ENCODE results near the gene TCF12.
"Not testable (repeated sequence)": the region's sequence is repeated elsewhere in the genome, so short reads cannot be mapped to it uniquely, and the experiment has no call there.

TCF12 gene

GRCh38 chr15:56946150-56946549 is 27.7 kb downstream of the TCF12 start:
- no peak for DNase-seq (ENCODE audit: low read depth, low spot score)

GRCh38 chr15:56948000-56948763 is 29.7 kb downstream of the TCF12 start:
- no peak for DNase-seq (ENCODE audit: low read depth, low spot score)

GRCh38 chr15:56948764-56949101 is 30.3 kb downstream of the TCF12 start:
- DNase-seq (ENCODE audit: low read depth, low spot score): no peak

GRCh38 chr15:56950979-56951378 is 32.5 kb downstream of the TCF12 start:
- no peak for DNase-seq (ENCODE audit: low read depth, low spot score)

GRCh38 chr15:56953790-56954189 is 35.3 kb downstream of the TCF12 start:
- no peak for DNase-seq (ENCODE audit: low read depth, low spot score)

GRCh38 chr15:56955011-56955410 is 36.6 kb downstream of the TCF12 start:
- DNase-seq (ENCODE audit: low read depth, low spot score): not testable (repeated sequence)

- DNase-seq (ENCODE audit: low read depth, low spot score): no peak
These were observed 38.1 kb downstream of the TCF12 start for GRCh38 chr15:56956538-56956937.

- no peak for DNase-seq (ENCODE audit: low read depth, low spot score)
These were observed 39.5 kb downstream of the TCF12 start for GRCh38 chr15:56957812-56958406.

GRCh38 chr15:56959318-56959648 is 40.8 kb downstream of the TCF12 start:
- no peak for DNase-seq (ENCODE audit: low read depth, low spot score)

- DNase-seq (ENCODE audit: low read depth, low spot score): no peak
These were observed 41.7 kb downstream of the TCF12 start for GRCh38 chr15:56960116-56960515.

GRCh38 chr15:56963126-56963525 is 44.7 kb downstream of the TCF12 start:
- DNase-seq (ENCODE audit: low read depth, low spot score): no peak

- no peak for DNase-seq (ENCODE audit: low read depth, low spot score)
These were observed 45.3 kb downstream of the TCF12 start for GRCh38 chr15:56963710-56964109.

- no peak for DNase-seq (ENCODE audit: low read depth, low spot score)
These were observed 45.7 kb downstream of the TCF12 start for GRCh38 chr15:56964182-56964581.

- DNase-seq (ENCODE audit: low read depth, low spot score): no peak
These were observed 47.0 kb downstream of the TCF12 start for GRCh38 chr15:56965231-56966013.

- no peak for DNase-seq (ENCODE audit: low read depth, low spot score)
These were observed 48.9 kb downstream of the TCF12 start for GRCh38 chr15:56967336-56967735.

- DNase-seq (ENCODE audit: low read depth, low spot score): no peak
These were observed 49.8 kb downstream of the TCF12 start for GRCh38 chr15:56968256-56968655.

GRCh38 chr15:56968821-56969220 is 50.4 kb downstream of the TCF12 start:
- no peak for DNase-seq (ENCODE audit: low read depth, low spot score)

- no peak for DNase-seq (ENCODE audit: low read depth, low spot score)
These were observed 50.9 kb downstream of the TCF12 start for GRCh38 chr15:56969265-56969895.

- no peak for DNase-seq (ENCODE audit: low read depth, low spot score)
These were observed 53.1 kb downstream of the TCF12 start for GRCh38 chr15:56971571-56971970.

GRCh38 chr15:56972016-56972415 is 53.6 kb downstream of the TCF12 start:
- no peak for DNase-seq (ENCODE audit: low read depth, low spot score)

GRCh38 chr15:56972426-56972825 is 54.0 kb downstream of the TCF12 start:
- DNase-seq (ENCODE audit: low read depth, low spot score): no peak

- no peak for DNase-seq (ENCODE audit: low read depth, low spot score)
These were observed 55.0 kb downstream of the TCF12 start for GRCh38 chr15:56973463-56973862.
